Vagina (tissue), 2 donors: ENCODE data around the gene CDH4. TPM values are rescaled to one million over a fixed set of nuclear protein-coding genes. Genes with fewer than 3 reads are reported as not detected.

Experiments
- DNase-seq, 2 donors: peaks; one replicate each; pipeline ENCODE4 v3.0.0-alpha.2; 2017; ENCODE audit errors: extremely low spot score in 2 of 2
- H3K27ac ChIP-seq: fragments of 200-600 bp; sonication (generic); one replicate; pipeline ENCODE4 v1.5.1; 2019
- H3K27me3 ChIP-seq: fragments of 200-600 bp; sonication (generic); one replicate; pipeline ENCODE4 v1.5.1; 2019
- H3K36me3 ChIP-seq, 2 donors: fragments of 200-600 bp; sonication (generic); one replicate each; pipeline ENCODE4 v1.5.1; 2017 to 2019
- H3K4me1 ChIP-seq: fragments of 200-600 bp; sonication (generic); one replicate; pipeline ENCODE4 v1.5.1; 2019
- H3K4me3 ChIP-seq, 2 donors: fragments of 200-600 bp; sonication (generic); 1 replicate in 1 of 2; 2 replicates in 1 of 2; pipeline ENCODE4 v1.5.1; 2016 to 2019
- H3K9me3 ChIP-seq: fragments of 200-600 bp; sonication (generic); one replicate; pipeline ENCODE4 v1.5.1; 2019
- POLR2A ChIP-seq, 2 donors: fragments of 450-650 bp; IDR thresholded peaks; one replicate each; pipeline ENCODE4 v1.6.1; 2017; ENCODE audit warnings: antibody characterized with exemption in 2 of 2, mild to moderate bottlenecking in 2 of 2, moderate library complexity in 2 of 2
- POLR2AphosphoS5 ChIP-seq, 2 donors: sonication (generic); formaldehyde crosslinking; IDR thresholded peaks; one replicate each; pipeline ENCODE4 v1.9.0; 2017; ENCODE audit warnings: antibody characterized with exemption in 2 of 2, mild to moderate bottlenecking in 2 of 2, low read depth in 1 of 2; ENCODE audit not compliant: insufficient read depth in 1 of 2
- intact Hi-C: fragments of 100-400 bp; cut with DNase I; formaldehyde crosslinking; loops from one replicate; pipeline ENCODE4 v1.15.1; 2023
- total RNA-seq: library from RNA; depleted of rRNA; stranded (reverse); fragments of >200 nt; gene quantifications from one replicate; pipeline ENCODE4 v1.2.3, GENCODE V29; 2016
- TF ChIP-seq, protein P1 (sequence below), 3 experiments: fragments of 450-650 bp in 2 of 3; fragments of 200-600 bp in 1 of 3; sonication (generic) in 1 of 3; IDR thresholded peaks; one replicate each; pipeline ENCODE4 v1.5.1; 2017 to 2019; ENCODE audit warnings: antibody characterized with exemption in 3 of 3, mild to moderate bottlenecking in 2 of 3, moderate library complexity in 2 of 3

CDH4 gene
- total RNA-seq, 1 donor from 2014 or later: 0.25 TPM

- Histone ChIP-seq H3K36me3 (no peaks in the 10 kb centered on the region), H3K27ac (no peak overlapping the region), H3K27me3 (no peaks in the 10 kb centered on the region), H3K9me3 (no peaks in the 10 kb centered on the region), H3K4me3 (no peak overlapping the region), H3K4me1 (no peaks in the 10 kb centered on the region)
- intact Hi-C loops: no loop called here
- DNase-seq: no peak
- TF ChIP-seq POLR2A (IDR thresholded peaks at IDR 0.05) (no peak), POLR2AphosphoS5 (IDR thresholded peaks at IDR 0.05; ENCODE audit: insufficient read depth in 1 of 2, low read depth in 1 of 2) (no peak)
- TF ChIP-seq, protein P1, sequence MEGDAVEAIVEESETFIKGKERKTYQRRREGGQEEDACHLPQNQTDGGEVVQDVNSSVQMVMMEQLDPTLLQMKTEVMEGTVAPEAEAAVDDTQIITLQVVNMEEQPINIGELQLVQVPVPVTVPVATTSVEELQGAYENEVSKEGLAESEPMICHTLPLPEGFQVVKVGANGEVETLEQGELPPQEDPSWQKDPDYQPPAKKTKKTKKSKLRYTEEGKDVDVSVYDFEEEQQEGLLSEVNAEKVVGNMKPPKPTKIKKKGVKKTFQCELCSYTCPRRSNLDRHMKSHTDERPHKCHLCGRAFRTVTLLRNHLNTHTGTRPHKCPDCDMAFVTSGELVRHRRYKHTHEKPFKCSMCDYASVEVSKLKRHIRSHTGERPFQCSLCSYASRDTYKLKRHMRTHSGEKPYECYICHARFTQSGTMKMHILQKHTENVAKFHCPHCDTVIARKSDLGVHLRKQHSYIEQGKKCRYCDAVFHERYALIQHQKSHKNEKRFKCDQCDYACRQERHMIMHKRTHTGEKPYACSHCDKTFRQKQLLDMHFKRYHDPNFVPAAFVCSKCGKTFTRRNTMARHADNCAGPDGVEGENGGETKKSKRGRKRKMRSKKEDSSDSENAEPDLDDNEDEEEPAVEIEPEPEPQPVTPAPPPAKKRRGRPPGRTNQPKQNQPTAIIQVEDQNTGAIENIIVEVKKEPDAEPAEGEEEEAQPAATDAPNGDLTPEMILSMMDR (IDR thresholded peaks at IDR 0.05): no peak
These were observed 397.8 kb downstream of the CDH4 start for GRCh38 chr20:61649860-61650162.

GRCh38 chr20:61650912-61651733, 399.1 kb downstream of the CDH4 start:
- Histone ChIP-seq H3K27ac (no peak overlapping the region), H3K9me3 (no peaks in the 10 kb centered on the region), H3K27me3 (no peaks in the 10 kb centered on the region), H3K4me1 (no peaks in the 10 kb centered on the region), H3K36me3 (no peaks in the 10 kb centered on the region), H3K4me3 (no peak overlapping the region)
- TF ChIP-seq POLR2A (IDR thresholded peaks at IDR 0.05): no peak
- intact Hi-C loops: no loop called here
- DNase-seq: no peak

GRCh38 chr20:61652146-61652545, 400.1 kb downstream of the CDH4 start:
- Histone ChIP-seq H3K27me3 (no peaks in the 10 kb centered on the region), H3K9me3 (no peaks in the 10 kb centered on the region), H3K27ac (no peak overlapping the region), H3K4me3 (no peak overlapping the region), H3K4me1 (no peaks in the 10 kb centered on the region), H3K36me3 (no peaks in the 10 kb centered on the region)
- TF ChIP-seq POLR2AphosphoS5 (IDR thresholded peaks at IDR 0.05; ENCODE audit: insufficient read depth in 1 of 2, low read depth in 1 of 2): no peak
- TF ChIP-seq, protein P1 (IDR thresholded peaks at IDR 0.05): no peak
- no peak for TF ChIP-seq POLR2A (IDR thresholded peaks at IDR 0.05)
- DNase-seq: no peak
- intact Hi-C loops: no loop called here

GRCh38 chr20:61654726-61655125, 402.7 kb downstream of the CDH4 start:
- no peak overlapping the region for H3K4me3 ChIP-seq
- no peak for TF ChIP-seq POLR2AphosphoS5 (IDR thresholded peaks at IDR 0.05; ENCODE audit: insufficient read depth in 1 of 2, low read depth in 1 of 2)
- H3K27ac ChIP-seq: no peak overlapping the region
- H3K9me3 ChIP-seq: no peaks in the 10 kb centered on the region
- no peak for DNase-seq
- no peaks in the 10 kb centered on the region for H3K4me1 ChIP-seq
- intact Hi-C loops: no loop called here
- no peaks in the 10 kb centered on the region for H3K36me3 ChIP-seq
- H3K27me3 ChIP-seq: no peaks in the 10 kb centered on the region

DNA sequence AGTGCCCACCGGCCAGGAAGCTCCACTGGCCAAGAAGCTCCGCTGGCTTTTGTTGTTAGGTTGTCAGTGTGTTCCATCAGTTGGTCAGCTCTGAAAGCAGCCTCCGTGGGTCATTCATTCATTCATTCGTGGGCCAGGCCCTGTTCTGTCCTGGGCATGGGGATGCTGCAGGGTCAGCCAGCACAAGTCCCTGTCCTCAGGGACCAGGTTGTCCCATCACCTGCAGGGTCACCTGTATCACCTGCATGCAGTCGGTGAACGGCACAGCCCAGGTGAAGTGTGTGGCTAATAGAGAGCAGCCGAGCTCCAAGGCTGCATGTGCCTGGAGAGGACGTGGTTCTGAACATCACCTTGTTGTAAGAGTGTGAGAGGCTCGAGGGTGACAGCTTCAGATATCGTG, 403.5 kb downstream of the CDH4 start:
- H3K36me3 ChIP-seq: no peaks in the 10 kb centered on the region

GRCh38 chr20:61656198-61656597, 404.1 kb downstream of the CDH4 start:
- no peak for TF ChIP-seq POLR2A (IDR thresholded peaks at IDR 0.05)
- H3K36me3 ChIP-seq: no peaks in the 10 kb centered on the region
- no peak for DNase-seq
- no peak overlapping the region for H3K4me3 ChIP-seq
- H3K27me3 ChIP-seq: no peaks in the 10 kb centered on the region
- H3K4me1 ChIP-seq: no peaks in the 10 kb centered on the region
- no peaks in the 10 kb centered on the region for H3K9me3 ChIP-seq
- H3K27ac ChIP-seq: no peak overlapping the region
- intact Hi-C loops: no loop called here

More for the DNA sequence above, 403.5 kb downstream of the CDH4 start:
- no peaks in the 10 kb centered on the region for H3K27me3 ChIP-seq
- TF ChIP-seq, protein P1 (IDR thresholded peaks at IDR 0.05): no peak
- TF ChIP-seq POLR2A (IDR thresholded peaks at IDR 0.05): no peak
- TF ChIP-seq POLR2AphosphoS5 (IDR thresholded peaks at IDR 0.05; ENCODE audit: insufficient read depth in 1 of 2, low read depth in 1 of 2): no peak
- H3K27ac ChIP-seq: no peak overlapping the region
- intact Hi-C loops: no loop called here
- no peaks in the 10 kb centered on the region for H3K9me3 ChIP-seq
- no peaks in the 10 kb centered on the region for H3K4me1 ChIP-seq
- H3K4me3 ChIP-seq: no peak overlapping the region
- DNase-seq: no peak
